ENCODE measurements around the gene GNAI3.

GNAI3 gene

DNA sequence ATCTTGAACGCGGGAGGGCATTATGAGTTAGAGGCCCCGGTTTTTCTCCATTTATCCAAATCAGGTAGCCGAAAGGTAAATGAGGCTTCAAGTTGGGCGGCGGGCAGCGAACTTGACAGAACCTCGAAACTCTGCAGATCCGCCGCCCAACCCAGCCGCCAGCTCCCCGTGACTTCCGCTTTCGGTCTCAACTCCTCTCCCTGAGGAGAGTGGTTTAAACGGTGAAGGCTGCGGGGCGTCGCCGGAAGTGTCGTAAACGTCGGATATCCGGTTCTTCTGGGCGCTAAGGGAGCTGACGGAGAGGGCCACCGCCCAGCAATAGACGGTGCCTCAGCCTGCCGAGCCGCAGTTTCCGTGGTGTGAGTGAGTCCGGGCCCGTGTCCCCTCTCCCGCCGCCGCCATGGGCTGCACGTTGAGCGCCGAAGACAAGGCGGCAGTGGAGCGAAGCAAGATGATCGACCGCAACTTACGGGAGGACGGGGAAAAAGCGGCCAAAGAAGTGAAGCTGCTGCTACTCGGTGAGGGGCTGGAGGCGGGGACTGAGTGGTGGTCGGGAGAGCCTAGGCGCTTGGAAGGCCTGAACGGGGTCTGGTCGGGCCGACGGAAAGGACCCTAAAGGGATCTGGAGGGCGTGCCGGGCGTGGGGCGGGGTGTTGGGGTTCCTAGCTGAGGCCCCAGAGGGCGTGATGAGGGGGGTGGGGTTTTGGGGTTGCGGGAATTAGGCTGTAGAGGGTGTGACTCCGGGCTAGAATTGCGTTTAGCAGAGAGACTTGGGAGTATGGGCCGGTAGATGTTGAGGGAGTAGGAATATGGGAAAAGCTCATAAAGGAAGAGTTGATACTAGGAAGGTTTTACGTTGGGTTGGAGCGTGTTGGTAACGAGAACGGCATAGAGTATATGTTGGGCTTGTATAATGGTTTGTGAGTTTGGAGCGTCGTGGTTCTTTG is at the start of gene GNAI3:
Gene GNAI3 (plus strand): TSS at position 295 of the 947 bp plus-strand sequence. CDS start 106 bp downstream, at position 401.
- peak; percentile 97 for DNase-seq

DNA sequence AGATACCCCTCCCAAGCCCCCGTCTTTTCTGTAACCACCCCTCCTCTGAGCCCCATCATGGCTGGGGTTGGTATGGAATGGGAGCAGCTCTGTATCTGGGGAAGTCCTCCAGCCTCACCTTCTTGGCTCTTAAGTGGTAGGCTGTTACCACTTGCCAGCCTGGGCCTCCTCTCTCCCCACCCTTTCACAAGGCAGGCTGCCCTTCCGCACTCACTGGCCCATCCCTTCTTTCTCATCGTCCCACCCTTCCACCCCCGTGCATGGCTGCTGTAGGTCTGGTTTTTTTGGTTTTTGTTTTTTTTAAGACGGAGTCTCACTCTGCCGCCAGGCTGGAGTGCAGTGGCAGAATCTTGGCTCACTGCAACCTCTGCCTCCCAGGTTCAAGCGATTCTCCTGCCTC is 49.3 kb upstream of the GNAI3 start:
- no peak for DNase-seq

DNA sequence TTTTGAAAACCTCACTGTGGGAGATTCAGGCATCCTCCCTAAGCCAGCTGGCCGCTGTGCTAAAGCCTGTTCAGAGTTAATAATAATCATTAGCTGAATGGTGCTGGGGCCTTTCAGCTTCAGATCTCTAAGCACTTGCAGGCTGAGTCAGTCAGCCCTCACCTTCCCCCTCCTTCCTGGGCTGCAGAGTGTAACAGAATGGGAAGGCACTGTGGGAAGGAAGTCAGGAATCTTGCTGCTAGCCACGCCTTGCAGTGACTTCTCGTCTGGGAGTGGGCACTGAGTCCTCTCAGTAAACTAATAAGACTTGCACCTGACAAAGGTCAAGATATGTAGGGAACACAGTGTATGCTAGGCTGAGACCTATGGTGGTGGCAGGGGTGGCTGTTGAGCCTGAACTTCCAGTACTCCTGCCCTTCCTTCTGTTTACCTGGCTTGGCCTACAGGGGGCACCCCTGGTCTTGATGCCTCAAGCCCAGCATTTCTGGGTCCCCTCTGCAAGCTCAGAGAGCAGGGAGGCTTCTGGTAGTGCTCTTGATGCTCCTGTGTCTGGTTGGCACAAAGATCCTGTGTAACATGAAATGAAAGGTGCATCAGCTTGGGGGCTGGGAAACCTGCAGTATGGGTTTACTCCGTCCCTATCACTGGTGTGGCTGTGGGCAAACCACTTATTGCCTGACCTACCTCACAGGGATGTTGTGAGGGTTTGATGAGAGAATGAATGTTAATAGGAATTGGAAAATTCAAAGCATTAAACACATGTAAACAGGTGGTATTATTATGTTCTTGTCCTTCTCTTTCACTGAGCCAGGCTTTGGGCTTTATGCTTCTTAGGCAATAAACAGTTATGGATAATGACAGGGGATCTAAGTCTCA is 48.5 kb upstream of the GNAI3 start:
- DNase-seq, result peak; percentile 74

- no peak for DNase-seq
Observed at GRCh38 chr1:109500941-109501381, 47.5 kb upstream of the GNAI3 start.

DNA sequence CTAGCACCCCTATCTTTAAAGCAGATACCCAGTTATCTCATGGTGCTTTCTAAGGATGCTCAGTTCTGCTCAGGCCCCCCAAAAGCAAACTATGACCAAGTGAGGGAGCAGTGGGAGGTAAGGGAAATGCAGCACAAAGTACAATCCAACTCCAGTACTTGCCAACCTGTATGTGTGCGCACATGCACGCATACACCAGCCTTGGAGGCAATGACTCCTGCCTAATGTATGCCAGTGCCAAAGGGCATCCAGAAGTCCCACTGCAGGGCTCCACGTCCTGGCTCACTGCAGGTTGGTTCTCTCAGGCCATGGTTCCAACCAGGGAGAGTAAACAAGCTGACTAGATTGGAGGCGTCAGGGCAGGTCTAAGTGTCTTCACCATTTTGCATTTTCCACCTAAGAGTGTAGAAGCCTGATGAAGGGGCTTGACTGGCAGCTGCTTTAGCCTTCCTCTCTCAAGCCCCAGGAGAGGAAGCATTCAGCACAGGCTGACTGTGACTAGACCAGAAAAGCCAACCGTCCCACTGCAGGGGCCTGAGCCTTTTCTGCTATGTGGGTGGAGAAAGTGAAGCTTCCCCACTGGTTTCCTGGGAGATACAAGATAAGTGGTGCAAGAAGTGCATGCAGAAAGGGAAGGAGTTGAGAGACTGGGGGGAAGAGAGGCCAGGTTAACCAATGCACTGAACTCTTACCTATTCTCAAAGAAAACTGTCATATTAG is 46.6 kb upstream of the GNAI3 start:
- no peak for DNase-seq

DNA sequence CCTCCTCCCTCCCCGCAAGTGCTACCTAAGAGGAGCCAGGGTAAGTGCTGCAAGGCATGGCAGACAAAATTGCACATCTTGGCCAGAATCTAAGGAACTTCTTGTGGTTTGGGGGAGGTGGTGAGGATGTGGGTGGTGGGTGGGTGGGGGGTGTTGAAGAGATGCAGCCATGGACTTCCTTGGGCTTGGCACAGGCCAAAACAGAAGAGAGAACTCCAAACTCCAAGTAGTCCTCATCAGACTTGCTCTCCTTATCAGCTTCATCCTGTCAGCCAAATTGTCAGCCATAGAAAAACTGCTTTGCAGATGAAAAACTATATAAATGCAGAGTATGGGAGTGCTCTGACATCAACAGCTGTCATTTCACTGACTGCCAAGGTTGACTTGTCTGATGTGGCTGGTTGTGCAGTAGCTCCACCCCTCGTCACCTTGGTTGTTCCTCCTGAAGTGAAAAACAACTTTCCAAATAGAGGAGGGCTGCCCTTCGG is 46.0 kb upstream of the GNAI3 start:
- DNase-seq, result peak; percentile 81

DNA sequence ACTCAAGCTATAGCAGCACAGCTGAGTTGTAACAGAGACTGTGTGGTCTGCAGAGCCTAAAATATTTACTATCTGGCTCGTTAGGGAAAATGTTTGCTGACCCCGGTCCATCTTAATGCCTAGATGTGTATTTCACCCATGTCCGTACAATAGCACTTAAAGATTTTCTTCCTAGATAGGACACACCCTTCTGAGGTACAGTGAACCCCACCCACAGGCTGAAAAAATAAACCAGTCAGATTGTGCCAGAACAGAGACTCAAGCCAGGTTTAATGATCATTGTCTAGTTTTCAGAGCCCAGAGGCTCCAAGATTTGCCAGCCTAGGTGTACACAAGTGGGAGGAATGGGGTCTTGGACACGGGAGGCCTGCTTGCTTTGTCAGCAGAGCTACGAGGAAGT is 44.5 kb upstream of the GNAI3 start:
- peak; percentile 35 for DNase-seq

DNA sequence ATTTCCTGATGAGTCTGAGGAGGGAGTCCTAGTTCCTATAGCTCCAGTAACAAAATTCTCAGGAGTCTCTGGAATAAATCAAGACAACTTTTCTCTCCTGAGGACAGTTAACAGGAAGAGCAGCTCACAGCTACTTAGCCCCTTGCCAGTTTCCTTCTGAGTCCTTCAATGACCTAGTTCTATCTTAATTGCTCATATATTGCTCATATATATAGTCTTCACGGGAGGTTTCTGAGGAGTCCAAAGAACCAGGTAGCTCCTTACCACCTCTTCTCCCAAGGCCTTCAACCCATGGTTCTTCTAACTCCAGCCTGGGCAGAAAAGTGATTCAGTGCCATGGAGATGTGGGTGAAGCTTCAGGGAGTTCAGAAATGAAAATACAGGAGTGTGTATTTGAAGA is 43.4 kb upstream of the GNAI3 start:
- DNase-seq, result no peak

GRCh38 chr1:109508001-109508872 is 40.2 kb upstream of the GNAI3 start:
- no peak for DNase-seq

- no peak for DNase-seq
Observed at GRCh38 chr1:109508873-109509175, 39.6 kb upstream of the GNAI3 start.

- DNase-seq, result peak; percentile 64
Observed at GRCh38 chr1:109509176-109510134, 39.0 kb upstream of the GNAI3 start, which contains the start of gene AMIGO1. AMIGO1 (minus strand) TSS chr1:109509727; CDS start chr1:109508912, 815 bp downstream.

DNA sequence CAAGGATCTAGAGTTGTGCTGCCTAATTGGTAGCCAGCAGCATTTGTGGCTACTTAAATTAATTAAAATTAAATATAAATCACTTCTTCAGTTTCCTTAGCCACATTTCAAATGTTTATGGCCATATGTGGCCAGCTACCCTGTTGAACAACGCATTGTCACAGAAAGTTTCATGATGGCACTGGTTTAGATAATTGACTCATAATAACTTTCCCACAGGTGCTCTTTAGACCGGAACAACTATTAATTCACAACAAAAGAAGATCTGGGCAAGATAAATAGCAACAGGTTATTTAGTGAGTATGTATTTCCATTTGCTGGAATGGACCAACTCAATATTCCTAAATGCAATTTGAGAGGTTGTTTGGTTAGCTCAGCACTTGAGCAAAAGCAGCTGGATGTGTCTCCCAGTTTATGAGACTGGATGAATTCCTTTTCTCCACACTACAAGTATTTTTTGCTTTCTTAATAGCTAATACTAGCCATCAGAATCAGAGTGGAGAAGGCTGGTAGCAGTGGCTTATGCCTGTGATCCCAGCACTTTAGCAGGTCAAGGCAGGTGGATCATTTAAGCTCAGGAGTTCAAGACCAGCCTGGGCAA is 35.2 kb upstream of the GNAI3 start:
- no peak for DNase-seq

DNA sequence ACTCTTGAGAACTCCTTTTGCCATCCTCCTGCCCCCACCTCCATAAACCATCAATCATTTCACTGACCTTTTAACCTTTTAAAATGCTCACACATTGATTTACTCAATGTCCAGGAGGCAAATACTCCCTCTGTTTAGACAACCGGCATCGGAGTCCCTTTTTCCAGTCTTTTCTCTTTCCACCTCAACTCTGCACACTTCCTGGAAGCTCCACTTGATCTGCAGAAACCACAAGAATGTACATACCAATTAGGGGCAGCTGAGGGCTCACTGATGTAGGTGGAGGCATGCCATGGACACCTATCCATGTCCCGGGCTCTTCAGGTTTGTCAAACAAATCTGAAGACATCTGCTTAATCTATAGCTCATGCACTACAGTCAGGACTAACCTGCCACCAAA is 33.6 kb upstream of the GNAI3 start:
- no peak for DNase-seq

DNA sequence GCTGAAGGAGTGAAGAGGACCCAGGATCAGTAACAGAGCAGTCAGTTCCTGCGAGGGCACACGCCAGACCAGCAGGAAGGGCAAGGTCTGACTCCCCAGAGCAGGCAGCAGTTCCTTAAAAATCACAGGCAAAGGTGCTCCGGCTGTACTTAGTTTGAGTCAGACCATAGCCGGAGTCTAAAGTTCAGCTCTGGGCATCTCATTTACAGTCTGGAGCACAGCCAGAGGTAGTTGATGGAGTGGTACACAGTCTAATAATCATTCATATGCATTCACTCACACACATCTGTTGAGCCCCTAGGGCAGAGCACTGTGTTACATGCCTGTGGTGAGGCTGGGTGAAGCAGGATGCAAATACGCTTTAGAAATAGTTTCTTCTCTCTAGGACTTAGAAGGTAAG is 31.5 kb upstream of the GNAI3 start:
- no peak for DNase-seq

DNA sequence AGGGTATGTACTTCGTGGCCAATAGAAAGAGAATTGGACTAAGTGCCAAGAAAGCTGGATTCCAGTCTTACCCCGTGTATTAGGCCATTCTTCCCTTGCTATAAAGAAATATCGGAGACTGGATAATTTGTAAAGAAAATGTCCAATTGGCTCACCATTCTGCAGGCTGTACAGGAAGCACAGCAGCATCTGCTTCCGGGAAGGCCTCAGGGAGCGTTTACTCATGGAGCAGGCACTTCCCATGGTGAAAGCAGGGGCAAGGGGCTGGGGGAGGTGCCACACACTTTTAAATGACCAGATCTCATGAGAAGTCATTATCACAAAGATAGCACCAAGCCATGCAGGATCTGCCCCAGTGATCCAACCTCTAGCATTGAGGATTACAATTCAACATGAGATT is 31.1 kb upstream of the GNAI3 start:
- DNase-seq, result no peak

GRCh38 chr1:109521002-109521951 is 27.1 kb upstream of the GNAI3 start:
- DNase-seq, result no peak

- DNase-seq, result no peak
Observed at GRCh38 chr1:109522026-109522425, 26.4 kb upstream of the GNAI3 start.

DNA sequence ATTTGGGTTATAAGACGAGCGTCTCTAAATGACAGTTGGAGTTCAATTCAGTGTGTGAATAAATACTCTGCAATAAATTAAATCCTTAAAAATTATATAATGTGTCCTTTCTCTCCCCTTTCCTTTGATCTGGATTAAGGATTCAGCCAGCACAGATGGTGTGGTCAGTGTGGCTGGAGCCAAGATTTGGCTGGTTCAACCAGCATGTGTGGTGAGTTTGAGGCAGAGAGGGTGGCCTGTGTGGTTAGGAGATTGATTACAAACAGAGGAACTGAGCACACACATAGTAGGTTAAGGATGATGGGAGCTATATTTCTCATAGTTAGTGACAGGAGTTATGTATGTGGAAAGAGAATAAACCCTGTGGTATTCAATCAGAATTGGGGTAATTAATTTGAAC is 24.7 kb upstream of the GNAI3 start:
- DNase-seq, result no peak

Measured in CD4-positive, alpha-beta T cell treated with Interleukin-17A for 1 hour (primary cell).